Measurements from ENCODE around the gene TNIP3.

- TF ChIP-seq CTCF (IDR thresholded peaks at IDR 0.05; ENCODE audit: insufficient read depth, low read depth, low read length) (no peak), EZH2 (IDR thresholded peaks at IDR 0.05; ENCODE audit: insufficient read depth, low read length) (no peak)
These were observed 7.0 kb downstream of the TNIP3 start for GRCh38 chr4:121156822-121157769.
